H1 (cell line): Measurements from ENCODE around the gene STARD3NL. TPM values are rescaled to one million over a fixed set of nuclear protein-coding genes. Genes with fewer than 3 reads are reported as not detected.
A peak's percentile ranks its signal among the peaks of the same experiment; 100 is the strongest.

Source experiments
- ATF3 ChIP-seq: IDR thresholded peaks from 2 replicates; pipeline ENCODE4 v1.6.1; 2011; ENCODE audit warnings: low read depth, mild to moderate bottlenecking, low read length; ENCODE audit not compliant: insufficient read depth
- CHD2 ChIP-seq: IDR thresholded peaks from 2 replicates; pipeline ENCODE4 v1.6.1; 2012; ENCODE audit warnings: low read length, improper control_type of control experiment
- CHD7 ChIP-seq: fragments of 300-600 bp; sonication (generic); IDR thresholded peaks from 2 replicates; pipeline ENCODE4 v1.7.1; 2012; ENCODE audit warnings: low read length, moderate library complexity, mild to moderate bottlenecking, inconsistent platforms; ENCODE audit not compliant: insufficient replicate concordance
- EP300 ChIP-seq, 2 experiments: IDR thresholded peaks; 1 replicate in 1 of 2; 2 replicates in 1 of 2; pipeline ENCODE4 v1.6.1; 2011 to 2012; ENCODE audit warnings: low read depth in 2 of 2, low read length in 2 of 2, mild to moderate bottlenecking in 2 of 2, borderline replicate concordance in 1 of 2, inconsistent platforms in 1 of 2, moderate library complexity in 1 of 2
- GTF2F1 ChIP-seq: IDR thresholded peaks from 2 replicates; pipeline ENCODE4 v1.6.1; 2012; ENCODE audit warnings: low read depth, low read length, improper control_type of control experiment, borderline replicate concordance
- POLR2AphosphoS5 ChIP-seq: IDR thresholded peaks from 2 replicates; pipeline ENCODE4 v1.6.1; 2011; ENCODE audit warnings: low read depth, low read length
- RFX5 ChIP-seq: IDR thresholded peaks from 2 replicates; pipeline ENCODE4 v1.6.1; 2011; ENCODE audit warnings: low read depth, low read length, improper control_type of control experiment, borderline replicate concordance
- RXRA ChIP-seq: IDR thresholded peaks from 2 replicates; pipeline ENCODE4 v1.6.1; 2011; ENCODE audit warnings: low read depth, mild to moderate bottlenecking, low read length, moderate library complexity; ENCODE audit not compliant: insufficient read depth
- SIRT6 ChIP-seq: IDR thresholded peaks from one replicate; pipeline ENCODE4 v1.7.1; 2012; ENCODE audit warnings: low read length, inconsistent platforms
- polyA plus RNA-seq, 7 experiments: library from polyadenylated mRNA; depleted of rRNA in 3 of 7; stranded (reverse) in 5 of 7; unstranded in 2 of 7; fragments of >200 nt in 5 of 7; fragments of 200-250 nt in 2 of 7; gene quantifications; 1 replicate in 5 of 7; 2 replicates in 1 of 7; 4 replicates in 1 of 7; pipeline versions ENCODE4 v1.2.1 to v1.2.3, GENCODE V29; 2011 to 2013; ENCODE audit warnings: missing spikeins in 2 of 7, mixed read lengths in 2 of 7
- total RNA-seq: library from RNA; stranded (reverse); fragmentation: NEBNext Ultra II Directional; extraction: Animal tissue kit (Norgen Biotek cat#: 25700); gene quantifications from 2 replicates; pipeline ENCODE4 v1.2.1, GENCODE V29; 2021

STARD3NL gene
- total and polyA plus RNA-seq, 2 of the 8 experiments (the other 6 are each of a cell fraction or from before 2014, with no cell fraction given), result 27.1 to 40.5 TPM

DNA sequence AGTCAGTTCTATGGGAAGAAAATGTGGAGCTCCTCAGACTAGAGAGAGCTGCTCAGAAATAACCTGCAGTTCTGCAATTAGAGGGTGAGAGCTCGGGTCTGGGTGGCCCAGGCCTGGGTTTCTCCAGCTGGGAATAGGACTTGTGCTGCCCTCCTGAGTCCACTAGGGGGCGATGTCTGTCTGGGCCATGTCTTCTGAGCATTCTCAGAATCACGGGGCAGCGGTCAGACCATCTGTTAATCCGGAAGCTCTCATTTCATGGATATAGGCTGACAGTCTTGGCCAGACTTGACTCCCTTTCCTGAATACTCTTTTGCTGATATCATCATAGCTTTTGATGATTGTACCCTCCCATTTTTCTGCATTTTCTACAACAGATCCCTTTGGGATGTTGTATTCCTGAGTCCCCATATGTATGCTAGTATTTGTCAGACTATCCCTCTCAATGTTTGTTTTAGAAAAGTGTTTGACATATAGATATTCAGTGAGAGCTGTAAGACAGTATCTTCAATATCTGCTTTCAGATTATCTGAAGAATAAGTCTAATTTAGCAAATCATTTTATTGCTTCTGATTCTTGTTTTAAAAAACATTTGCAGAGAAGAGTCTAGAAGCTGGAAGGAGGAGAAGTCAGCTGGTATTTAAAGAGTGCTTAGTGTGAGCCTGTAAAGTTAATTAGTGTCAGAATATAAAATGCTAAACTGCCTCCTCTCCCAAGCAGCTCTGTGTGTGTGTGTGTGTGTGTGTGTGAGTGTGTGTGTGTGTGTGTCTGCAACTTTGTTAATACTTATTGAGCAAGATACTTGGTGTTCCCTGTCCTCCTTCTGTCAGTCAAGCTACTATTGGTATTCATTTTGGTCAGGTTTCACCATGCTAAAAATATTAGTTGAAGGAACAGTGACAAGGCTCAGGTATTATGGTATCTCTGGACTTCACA is 38.0 kb downstream of the STARD3NL start (continued):
- TF ChIP-seq GTF2F1 (no peak), ATF3 (0 out of 2 replicates have a peak, but pooled peaks have one; percentile 15), POLR2AphosphoS5 (no peak), SIRT6 (no peak), CHD2 (no peak), RXRA (no peak), EP300 (IDR thresholded peaks at IDR 0.05; ENCODE audit: borderline replicate concordance in 1 of 2, low read depth in 2 of 2, low read length in 2 of 2) (no peak), RFX5 (no peak), CHD7 (no peak)
